DND-41 (cell line): ENCODE measurements around the gene ACADVL.

ENCODE experiments used
- ATAC-seq: fragments of 200-7000 bp; cut with Tn5 transposase; 3 replicates; pipeline ENCODE4 v1.9.1; 2021; ENCODE audit warnings: low read depth; ENCODE audit not compliant: insufficient read depth
- DNase-seq: peaks from one replicate; pipeline ENCODE4 v3.0.0-alpha.2; 2020
- H2AFZ ChIP-seq: 2 replicates; pipeline ENCODE4 v1.6.0; 2012; ENCODE audit warnings: low read depth, low read length
- H3K27ac ChIP-seq: 2 replicates; pipeline ENCODE4 v1.5.1; 2012; ENCODE audit warnings: low read length, inconsistent platforms
- H3K27me3 ChIP-seq: fragments of 200-600 bp; sonication (generic); 2 replicates; pipeline ENCODE4 v1.6.0; 2012; ENCODE audit warnings: low read length, mild to moderate bottlenecking, inconsistent platforms; ENCODE audit not compliant: insufficient read depth, poor library complexity
- H3K36me3 ChIP-seq: 2 replicates; pipeline ENCODE4 v1.5.1; 2012; ENCODE audit warnings: low read length, inconsistent platforms; ENCODE audit not compliant: insufficient read depth
- H3K4me1 ChIP-seq: 2 replicates; pipeline ENCODE4 v1.5.1; 2012; ENCODE audit warnings: mild to moderate bottlenecking, low read length; ENCODE audit not compliant: insufficient read depth
- H3K4me2 ChIP-seq: 2 replicates; pipeline ENCODE4 v1.6.0; 2012; ENCODE audit warnings: mild to moderate bottlenecking, moderate library complexity, low read length, inconsistent platforms; ENCODE audit not compliant: insufficient read depth
- H3K4me3 ChIP-seq, 2 experiments: fragments of 200-600 bp in 1 of 2; shearing (Covaris generic) in 1 of 2; 2 replicates each; pipeline ENCODE4 v1.5.1; 2012 to 2016; ENCODE audit warnings: inconsistent platforms in 2 of 2, low read length in 2 of 2, mild to moderate bottlenecking in 2 of 2, low read depth in 1 of 2, moderate library complexity in 1 of 2
- H3K79me2 ChIP-seq: 2 replicates; pipeline ENCODE4 v1.6.0; 2012; ENCODE audit warnings: low read length, inconsistent platforms; ENCODE audit not compliant: insufficient read depth
- H3K9ac ChIP-seq: 2 replicates; pipeline ENCODE4 v1.6.0; 2012; ENCODE audit warnings: low read depth, mild to moderate bottlenecking, inconsistent platforms, low read length, moderate library complexity
- H3K9me3 ChIP-seq: 2 replicates; pipeline ENCODE4 v1.5.1; 2012; ENCODE audit warnings: low read length, moderate library complexity, mild to moderate bottlenecking, inconsistent platforms; ENCODE audit not compliant: insufficient read depth, severe bottlenecking
- H4K20me1 ChIP-seq: 2 replicates; pipeline ENCODE4 v1.6.0; 2012; ENCODE audit warnings: low read length; ENCODE audit not compliant: insufficient read depth
- EZH2 ChIP-seq: IDR thresholded peaks from 3 replicates; pipeline ENCODE4 v1.6.1; 2012; ENCODE audit warnings: borderline replicate concordance, low read depth, mild to moderate bottlenecking, moderate library complexity, low read length, inconsistent platforms; ENCODE audit not compliant: severe bottlenecking
- TF ChIP-seq, protein P1 (sequence below): IDR thresholded peaks from 2 replicates; pipeline ENCODE4 v1.5.1; 2012; ENCODE audit warnings: borderline replicate concordance, low read length, moderate library complexity, mild to moderate bottlenecking; ENCODE audit not compliant: poor library complexity, severe bottlenecking; ENCODE audit errors: extremely low read depth

Gene ACADVL

DNA sequence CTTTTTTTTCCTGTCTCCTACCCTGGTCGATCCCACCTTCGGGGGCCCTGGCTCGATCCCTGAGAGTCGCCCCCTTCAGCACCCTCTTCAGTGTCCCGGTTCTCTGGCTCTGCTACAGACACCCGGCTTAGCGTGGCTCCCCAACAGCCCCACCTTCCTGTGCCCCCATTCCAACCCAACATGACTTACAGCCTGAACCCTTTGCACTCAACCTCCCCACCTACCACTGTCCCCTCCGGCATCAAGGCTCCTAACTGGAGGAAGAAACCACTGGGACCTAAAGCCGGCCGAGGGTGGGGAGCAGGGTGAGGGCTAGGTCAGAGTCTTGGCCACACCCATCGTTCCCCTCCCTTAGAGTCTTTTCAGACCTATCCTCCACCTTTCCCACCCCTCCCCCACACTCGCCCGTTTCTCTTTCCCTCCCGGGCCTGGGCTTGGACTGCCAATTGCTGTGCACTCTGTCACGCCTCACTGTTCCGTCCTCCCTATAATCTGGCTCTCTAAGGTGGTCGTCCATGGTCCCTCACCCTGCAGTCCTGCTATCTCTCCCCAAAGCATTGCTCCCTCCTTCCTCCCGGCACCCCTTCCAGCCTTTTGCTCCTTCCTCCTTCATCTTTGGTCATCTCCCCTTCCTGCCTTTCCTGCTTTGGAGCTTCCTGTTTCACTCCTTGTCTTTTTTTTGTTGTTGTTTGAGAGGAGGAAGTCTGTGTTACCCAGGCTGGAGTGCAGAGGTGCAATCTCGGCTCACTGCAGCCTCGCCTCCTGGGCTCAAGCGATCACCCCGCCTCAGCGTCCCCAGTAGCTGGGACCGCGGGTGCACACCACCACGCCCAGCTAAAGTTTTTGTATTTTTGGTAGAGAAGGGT lies 43.4 kb downstream of the ACADVL start:
- Histone ChIP-seq H3K9me3 (no peaks in the 10 kb centered on the region), H3K36me3 (peaks cover 15% of the 10 kb centered on the region), H2AFZ (peak overlapping the region; percentile 36), H3K27ac (no peak overlapping the region), H3K27me3 (no peaks in the 10 kb centered on the region), H3K4me2 (no peak overlapping the region), H3K9ac (no peak overlapping the region), H3K79me2 (no peaks in the 10 kb centered on the region), H3K4me1 (peaks cover 3% of the 10 kb centered on the region; the same call in 1 of the 2 replicates), H4K20me1 (no peaks in the 10 kb centered on the region), H3K4me3 (no peak overlapping the region)
- no peak for DNase-seq
- no peak for TF ChIP-seq EZH2
- TF ChIP-seq, protein P1, sequence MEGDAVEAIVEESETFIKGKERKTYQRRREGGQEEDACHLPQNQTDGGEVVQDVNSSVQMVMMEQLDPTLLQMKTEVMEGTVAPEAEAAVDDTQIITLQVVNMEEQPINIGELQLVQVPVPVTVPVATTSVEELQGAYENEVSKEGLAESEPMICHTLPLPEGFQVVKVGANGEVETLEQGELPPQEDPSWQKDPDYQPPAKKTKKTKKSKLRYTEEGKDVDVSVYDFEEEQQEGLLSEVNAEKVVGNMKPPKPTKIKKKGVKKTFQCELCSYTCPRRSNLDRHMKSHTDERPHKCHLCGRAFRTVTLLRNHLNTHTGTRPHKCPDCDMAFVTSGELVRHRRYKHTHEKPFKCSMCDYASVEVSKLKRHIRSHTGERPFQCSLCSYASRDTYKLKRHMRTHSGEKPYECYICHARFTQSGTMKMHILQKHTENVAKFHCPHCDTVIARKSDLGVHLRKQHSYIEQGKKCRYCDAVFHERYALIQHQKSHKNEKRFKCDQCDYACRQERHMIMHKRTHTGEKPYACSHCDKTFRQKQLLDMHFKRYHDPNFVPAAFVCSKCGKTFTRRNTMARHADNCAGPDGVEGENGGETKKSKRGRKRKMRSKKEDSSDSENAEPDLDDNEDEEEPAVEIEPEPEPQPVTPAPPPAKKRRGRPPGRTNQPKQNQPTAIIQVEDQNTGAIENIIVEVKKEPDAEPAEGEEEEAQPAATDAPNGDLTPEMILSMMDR: no peak
- ATAC-seq: no peak

DNA sequence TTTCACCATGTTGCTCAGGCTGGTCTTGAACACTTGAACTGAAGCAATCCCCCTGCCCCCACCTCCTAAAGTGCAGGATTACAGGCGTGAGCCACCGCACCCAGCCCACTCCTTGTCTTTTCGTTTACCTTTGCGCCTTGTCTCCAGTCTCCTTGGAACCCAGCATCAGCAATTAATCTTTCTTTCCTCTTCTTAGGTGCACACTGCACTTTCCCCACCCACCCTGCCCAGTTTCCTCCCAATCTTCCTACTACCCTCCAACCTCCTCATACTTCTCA lies 44.0 kb downstream of the ACADVL start:
- no peak for DNase-seq
- Histone ChIP-seq H3K79me2 (no peaks in the 10 kb centered on the region), H3K4me3 (no peak overlapping the region), H3K27me3 (no peaks in the 10 kb centered on the region), H3K9ac (no peak overlapping the region), H3K36me3 (peaks cover 9% of the 10 kb centered on the region), H3K9me3 (no peaks in the 10 kb centered on the region), H2AFZ (peak overlapping the region; percentile 36; the same call in 1 of the 2 replicates), H3K27ac (no peak overlapping the region), H3K4me1 (peaks cover 3% of the 10 kb centered on the region; the same call in 1 of the 2 replicates), H4K20me1 (no peaks in the 10 kb centered on the region), H3K4me2 (no peak overlapping the region)
- no peak for TF ChIP-seq EZH2
- TF ChIP-seq, protein P1: no peak
- ATAC-seq: no peak

DNA sequence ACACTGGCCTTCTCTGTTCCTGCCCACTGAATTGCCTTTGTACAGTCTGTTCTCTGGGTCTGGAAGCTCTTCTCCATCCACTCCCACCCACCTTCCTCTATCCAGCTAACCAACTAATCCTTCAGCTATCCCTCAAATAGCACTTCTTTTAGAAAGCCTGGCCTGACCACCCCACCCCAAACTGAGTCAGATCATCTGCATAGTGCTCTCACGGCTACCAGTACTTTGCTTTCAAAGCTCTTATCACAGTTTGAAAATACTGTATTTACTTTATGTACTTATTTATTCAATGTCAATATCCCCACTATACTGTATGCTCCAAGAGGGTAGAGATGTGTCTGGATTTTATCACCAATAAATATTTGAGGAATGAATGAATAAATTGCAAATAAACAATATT lies 47.0 kb downstream of the ACADVL start:
- Histone ChIP-seq H3K4me2 (no peak overlapping the region), H3K36me3 (no peaks in the 10 kb centered on the region), H3K27me3 (no peaks in the 10 kb centered on the region), H3K4me1 (peaks cover 3% of the 10 kb centered on the region; the same call in 1 of the 2 replicates), H3K4me3 (no peak overlapping the region), H4K20me1 (no peaks in the 10 kb centered on the region), H3K27ac (no peak overlapping the region), H3K9me3 (no peaks in the 10 kb centered on the region), H2AFZ (no peak overlapping the region), H3K9ac (no peak overlapping the region), H3K79me2 (no peaks in the 10 kb centered on the region)
- DNase-seq: no peak
- TF ChIP-seq EZH2: no peak
- TF ChIP-seq, protein P1: no peak
- no peak for ATAC-seq
